Thyroid gland (tissue), 4 donors: ENCODE measurements around the gene JSRP1.

Source experiments
- POLR2A ChIP-seq, 2 donors: fragments of 450-650 bp; IDR thresholded peaks; one replicate each; pipeline ENCODE4 v1.6.1; 2017; ENCODE audit warnings: antibody characterized with exemption in 2 of 2, mild to moderate bottlenecking in 2 of 2, moderate library complexity in 1 of 2
- TF ChIP-seq, protein P1 (sequence below), 6 experiments: fragments of 200-600 bp in 3 of 6; fragments of 450-650 bp in 3 of 6; sonication (generic) in 3 of 6; IDR thresholded peaks; one replicate each; pipeline ENCODE4 v1.5.1; 2016 to 2019; ENCODE audit warnings: antibody characterized with exemption in 6 of 6, mild to moderate bottlenecking in 2 of 6, inconsistent platforms in 1 of 6, moderate library complexity in 1 of 6

DNA sequence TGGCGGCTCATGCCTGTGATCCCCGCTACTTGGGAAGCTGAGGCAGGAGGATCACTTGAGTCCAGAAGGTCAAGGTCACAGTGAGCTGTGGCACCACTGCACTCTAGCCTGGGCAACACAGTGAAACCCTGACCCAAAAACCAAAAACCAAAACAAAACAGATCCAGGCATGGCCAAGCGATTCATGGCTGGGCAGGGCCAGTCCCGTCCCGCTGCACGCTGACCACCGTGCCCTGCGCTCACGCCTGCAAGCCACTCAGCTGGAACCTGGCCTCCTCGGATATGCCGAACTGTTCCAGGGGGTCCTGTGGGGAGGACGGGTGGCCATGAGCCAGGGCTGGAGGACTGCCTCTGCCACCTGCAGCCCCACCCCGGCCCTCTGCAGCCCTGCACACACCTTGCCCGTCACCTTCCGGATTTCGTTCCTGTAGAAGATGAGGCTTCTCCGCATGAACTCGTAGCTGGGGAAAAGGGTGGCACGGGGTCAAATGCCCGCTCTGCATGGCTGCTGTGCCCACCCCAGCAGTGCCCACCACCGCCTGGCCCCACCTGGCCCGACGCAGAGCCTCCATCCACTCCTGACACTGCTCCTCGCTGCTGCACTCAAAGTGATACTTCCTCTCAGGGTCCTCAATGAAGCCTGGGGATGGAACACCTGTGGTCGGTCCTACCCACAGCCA, 22.5 kb downstream of the JSRP1 start:
- no peak for TF ChIP-seq POLR2A (IDR thresholded peaks at IDR 0.05)
- TF ChIP-seq, protein P1, sequence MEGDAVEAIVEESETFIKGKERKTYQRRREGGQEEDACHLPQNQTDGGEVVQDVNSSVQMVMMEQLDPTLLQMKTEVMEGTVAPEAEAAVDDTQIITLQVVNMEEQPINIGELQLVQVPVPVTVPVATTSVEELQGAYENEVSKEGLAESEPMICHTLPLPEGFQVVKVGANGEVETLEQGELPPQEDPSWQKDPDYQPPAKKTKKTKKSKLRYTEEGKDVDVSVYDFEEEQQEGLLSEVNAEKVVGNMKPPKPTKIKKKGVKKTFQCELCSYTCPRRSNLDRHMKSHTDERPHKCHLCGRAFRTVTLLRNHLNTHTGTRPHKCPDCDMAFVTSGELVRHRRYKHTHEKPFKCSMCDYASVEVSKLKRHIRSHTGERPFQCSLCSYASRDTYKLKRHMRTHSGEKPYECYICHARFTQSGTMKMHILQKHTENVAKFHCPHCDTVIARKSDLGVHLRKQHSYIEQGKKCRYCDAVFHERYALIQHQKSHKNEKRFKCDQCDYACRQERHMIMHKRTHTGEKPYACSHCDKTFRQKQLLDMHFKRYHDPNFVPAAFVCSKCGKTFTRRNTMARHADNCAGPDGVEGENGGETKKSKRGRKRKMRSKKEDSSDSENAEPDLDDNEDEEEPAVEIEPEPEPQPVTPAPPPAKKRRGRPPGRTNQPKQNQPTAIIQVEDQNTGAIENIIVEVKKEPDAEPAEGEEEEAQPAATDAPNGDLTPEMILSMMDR (IDR thresholded peaks at IDR 0.05): no peak
